Duodenal mucosa (tissue), 2 donors: Measurements from ENCODE around the gene ANKRA2.
A peak's percentile ranks its signal among the peaks of the same experiment; 100 is the strongest.

ENCODE experiments used
- H3K27ac ChIP-seq: one replicate; pipeline ENCODE4 v1.7.0; 2013; ENCODE audit warnings: low read depth, low read length
- H3K27me3 ChIP-seq, 2 donors: one replicate each; pipeline ENCODE4 v1.7.0; 2013; ENCODE audit warnings: low read length in 2 of 2, control low read depth in 1 of 2; ENCODE audit not compliant: insufficient read depth in 2 of 2, control insufficient read depth in 1 of 2
- H3K36me3 ChIP-seq, 2 donors: one replicate each; pipeline ENCODE4 v1.7.0; 2013; ENCODE audit warnings: low read length in 2 of 2, control low read depth in 1 of 2; ENCODE audit not compliant: insufficient read depth in 2 of 2, control insufficient read depth in 1 of 2
- H3K4me1 ChIP-seq, 2 donors: one replicate each; pipeline ENCODE4 v1.7.0; 2013; ENCODE audit warnings: low read length in 2 of 2, control low read depth in 1 of 2; ENCODE audit not compliant: insufficient read depth in 2 of 2, control insufficient read depth in 1 of 2
- H3K4me3 ChIP-seq, 2 donors: one replicate each; pipeline ENCODE4 v1.7.0; 2013; ENCODE audit warnings: low read length in 2 of 2, low read depth in 1 of 2
- H3K9ac ChIP-seq, 2 donors: one replicate each; pipeline ENCODE4 v1.7.0; 2013; ENCODE audit warnings: low read length in 2 of 2, low read depth in 1 of 2
- H3K9me3 ChIP-seq, 2 donors: one replicate each; pipeline ENCODE4 v1.7.0; 2013; ENCODE audit warnings: low read length in 2 of 2, control low read depth in 1 of 2; ENCODE audit not compliant: control insufficient read depth in 1 of 2

The ANKRA2 gene

DNA sequence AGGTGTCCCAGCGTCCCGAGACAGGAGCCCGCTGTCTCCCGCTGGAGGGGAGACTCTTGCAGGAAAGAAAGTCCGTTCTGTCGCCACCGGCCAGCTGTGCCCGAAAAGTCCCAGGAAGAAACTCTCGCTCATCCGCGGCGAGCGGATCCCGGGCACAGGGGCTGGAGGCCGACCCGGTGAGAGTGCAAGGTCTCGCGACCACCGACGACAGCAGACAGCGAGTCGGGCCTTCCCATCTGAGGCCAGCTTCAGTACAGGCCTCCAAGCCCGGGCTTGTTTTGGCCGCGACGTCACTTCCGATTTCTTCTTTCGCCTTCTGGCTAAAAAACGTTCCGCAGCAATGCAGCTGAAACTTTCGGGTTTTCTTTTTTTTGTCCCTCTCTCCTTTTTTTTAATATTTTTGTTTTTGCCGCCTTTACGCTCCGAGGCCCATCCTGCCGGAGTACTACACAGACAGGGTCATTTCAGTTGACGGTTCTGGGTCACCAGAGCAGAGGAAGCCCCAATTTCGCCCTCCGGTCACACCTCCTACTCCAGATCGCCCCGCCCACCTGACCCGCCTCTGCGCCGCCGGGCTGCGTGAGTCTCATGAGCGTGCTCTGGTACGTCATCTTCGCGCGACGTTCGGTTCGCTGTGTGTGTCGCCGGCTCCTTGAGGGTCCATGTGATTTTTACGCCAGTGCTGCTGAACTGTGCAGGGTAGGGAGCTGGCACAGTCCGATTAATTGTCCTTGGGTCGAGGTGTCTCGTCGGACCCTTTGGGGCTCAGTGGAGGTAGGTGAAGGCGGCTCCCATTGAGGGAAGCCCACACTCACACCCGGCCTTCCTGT lies at the start of gene ANKRA2, which contains the start of gene UTP15:
Gene ANKRA2 (minus strand): TSS at position 501 of the 830 bp plus-strand sequence. CDS start 2,758 bp downstream, outside the sequence.
Gene UTP15 (plus strand): TSS at position 605 of the 830 bp plus-strand sequence. CDS start 1,602 bp downstream, outside the sequence.
- Histone ChIP-seq H3K4me1 (peaks cover 20 to 29% of the 10 kb centered on the region in 2 donors), H3K27ac (peak within 1 kb of the TSS; percentile 92), H3K4me3 (peak within 1 kb of the TSS; percentile 92 to 100), H3K27me3 (no peaks in the 10 kb centered on the region), H3K9ac (peak within 1 kb of the TSS; percentile 82 to 87), H3K9me3 (no peaks in the 10 kb centered on the region), H3K36me3 (peaks cover 4 to 10% of the 10 kb centered on the region in 2 donors)

DNA sequence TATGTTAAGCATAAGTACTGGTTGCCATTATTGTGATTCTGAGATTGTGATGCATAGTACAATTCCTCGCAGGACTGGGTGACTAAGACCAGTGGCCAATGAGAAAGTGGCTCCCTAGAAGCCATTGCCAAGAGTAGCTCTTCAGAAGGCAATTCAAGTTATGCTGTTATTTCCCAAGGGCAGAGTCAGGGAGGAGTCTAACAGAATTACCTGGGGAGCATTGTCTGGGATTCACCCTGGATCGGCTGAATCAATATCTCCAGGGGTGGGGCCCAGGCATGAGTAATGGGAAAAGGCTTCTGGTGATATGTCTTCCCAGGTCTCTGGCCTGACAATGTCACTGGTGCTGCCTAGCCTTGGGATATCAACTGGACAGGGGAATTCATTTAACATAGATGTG lies 49.6 kb upstream of the ANKRA2 start:
- H3K4me1 ChIP-seq, result peaks cover 9 to 22% of the 10 kb centered on the region in 2 donors
- H3K9ac ChIP-seq, result no peak overlapping the region
- H3K27ac ChIP-seq, result no peak overlapping the region
- no peaks in the 10 kb centered on the region for H3K36me3 ChIP-seq
- H3K9me3 ChIP-seq, result no peaks in the 10 kb centered on the region
- H3K4me3 ChIP-seq, result no peak overlapping the region
- H3K27me3 ChIP-seq, result no peaks in the 10 kb centered on the region

- Histone ChIP-seq H3K27me3 (no peaks in the 10 kb centered on the region), H3K9me3 (no peaks in the 10 kb centered on the region), H3K4me3 (no peak overlapping the region), H3K9ac (no peak overlapping the region), H3K36me3 (no peaks in the 10 kb centered on the region), H3K4me1 (peaks cover 6 to 18% of the 10 kb centered on the region in 2 donors), H3K27ac (no peak overlapping the region)
Observed at GRCh38 chr5:73612799-73613198, 47.4 kb upstream of the ANKRA2 start.

DNA sequence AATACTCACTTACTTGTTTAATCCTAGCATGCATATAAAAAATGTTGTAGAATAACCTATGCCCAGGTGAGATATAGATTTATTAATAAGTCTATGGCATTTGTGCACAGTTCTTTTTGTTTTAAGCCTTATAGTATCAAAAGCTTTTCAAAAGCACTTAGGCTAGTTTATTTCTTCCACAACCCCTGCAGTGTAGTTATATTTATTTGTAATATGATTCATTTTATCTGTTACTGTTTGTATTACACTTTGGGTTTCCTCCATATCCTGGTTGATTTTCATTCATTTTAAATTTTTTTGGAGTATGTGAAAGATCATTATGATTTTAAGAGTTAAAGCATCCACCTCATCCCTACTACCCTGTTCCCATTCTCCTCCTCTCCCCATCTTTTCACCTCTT lies 41.8 kb upstream of the ANKRA2 start:
- no peaks in the 10 kb centered on the region for H3K9me3 ChIP-seq
- H3K4me3 ChIP-seq, result no peak overlapping the region
- no peak overlapping the region for H3K9ac ChIP-seq
- H3K36me3 ChIP-seq, result no peaks in the 10 kb centered on the region
- no peaks in the 10 kb centered on the region for H3K27me3 ChIP-seq
- no peak overlapping the region for H3K27ac ChIP-seq
- peaks cover 0 to 8% of the 10 kb centered on the region in 2 donors for H3K4me1 ChIP-seq

DNA sequence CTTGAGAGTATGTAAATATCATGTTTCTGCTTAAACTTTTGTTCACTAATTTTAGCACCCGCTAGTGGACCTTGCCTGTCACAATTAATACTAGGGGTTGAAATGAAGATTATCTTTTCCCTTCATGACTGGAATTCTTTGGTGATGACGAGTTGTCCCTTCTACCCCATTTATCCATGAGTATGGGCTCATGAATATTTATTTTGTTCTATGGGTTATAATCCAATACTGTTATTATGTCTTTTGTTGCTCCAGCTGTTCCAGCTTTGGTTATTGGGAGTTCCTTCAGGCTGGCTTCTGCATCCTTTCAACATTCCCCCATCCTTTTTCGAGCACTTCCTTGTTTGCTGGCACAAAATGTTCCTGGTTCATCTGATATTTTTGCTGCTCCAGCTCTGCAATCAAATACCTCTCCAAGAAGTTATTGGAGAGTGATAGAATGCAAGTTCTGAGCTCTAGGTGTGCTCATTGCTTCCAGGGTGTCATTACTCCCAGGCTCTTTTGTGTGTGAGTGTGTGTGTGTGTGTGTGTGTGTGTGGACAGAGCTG lies 40.8 kb upstream of the ANKRA2 start:
- Histone ChIP-seq H3K27ac (no peak overlapping the region), H3K4me3 (no peak overlapping the region), H3K36me3 (no peaks in the 10 kb centered on the region), H3K4me1 (peaks cover 0 to 8% of the 10 kb centered on the region in 2 donors), H3K9me3 (peaks cover 0 to 8% of the 10 kb centered on the region in 2 donors), H3K9ac (no peak overlapping the region), H3K27me3 (no peaks in the 10 kb centered on the region)

- Histone ChIP-seq H3K4me3 (no peak overlapping the region), H3K27ac (no peak overlapping the region), H3K4me1 (peaks cover 0 to 8% of the 10 kb centered on the region in 2 donors), H3K9me3 (peaks cover 0 to 8% of the 10 kb centered on the region in 2 donors), H3K9ac (no peak overlapping the region), H3K36me3 (no peaks in the 10 kb centered on the region), H3K27me3 (no peaks in the 10 kb centered on the region)
Observed at GRCh38 chr5:73605223-73606087, 40.0 kb upstream of the ANKRA2 start.

DNA sequence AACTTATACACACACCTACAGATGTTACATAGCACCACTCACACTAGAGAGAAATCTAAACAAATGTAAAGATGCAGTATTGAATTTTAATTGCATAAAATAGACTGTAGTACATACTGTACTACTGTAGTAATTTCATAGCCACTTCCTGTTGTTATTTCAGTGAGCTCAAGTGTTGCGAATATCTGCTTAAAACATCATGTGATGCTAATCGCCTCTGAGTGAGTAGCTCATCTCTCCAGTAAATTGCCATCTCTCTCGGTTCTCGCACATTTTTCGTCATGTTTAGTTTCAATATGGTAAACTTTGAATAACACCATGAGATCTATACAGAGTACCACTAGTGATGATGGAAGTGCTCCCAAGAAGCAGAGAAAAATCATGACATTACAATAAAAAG lies 38.6 kb upstream of the ANKRA2 start:
- Histone ChIP-seq H3K4me1 (peaks cover 0 to 8% of the 10 kb centered on the region in 2 donors), H3K36me3 (no peaks in the 10 kb centered on the region), H3K4me3 (no peak overlapping the region), H3K9me3 (peaks cover 0 to 8% of the 10 kb centered on the region in 2 donors), H3K27ac (no peak overlapping the region), H3K27me3 (no peaks in the 10 kb centered on the region), H3K9ac (no peak overlapping the region)

DNA sequence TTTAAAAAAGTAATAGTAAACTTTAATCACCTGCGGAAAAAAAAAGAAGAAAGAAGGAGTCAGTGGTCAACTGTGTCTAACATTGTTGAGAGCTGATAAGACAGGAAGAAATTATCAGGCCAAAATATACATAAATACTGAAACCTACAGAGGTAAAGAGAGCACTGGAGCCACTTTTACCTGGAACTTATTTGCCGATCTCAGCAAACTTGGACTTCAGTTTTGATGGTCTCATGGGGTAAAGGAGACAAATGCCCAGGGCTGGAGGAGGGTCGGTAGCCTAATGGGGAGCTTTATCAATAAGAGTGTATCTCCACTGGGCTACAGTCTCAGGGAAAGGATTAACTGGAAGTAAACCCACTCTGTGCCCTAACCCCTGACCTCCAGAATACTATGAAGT lies 33.9 kb upstream of the ANKRA2 start:
- Histone ChIP-seq H3K9me3 (peaks cover 0 to 8% of the 10 kb centered on the region in 2 donors), H3K4me3 (no peak overlapping the region), H3K27me3 (no peaks in the 10 kb centered on the region), H3K36me3 (no peaks in the 10 kb centered on the region), H3K9ac (no peak overlapping the region), H3K4me1 (no peaks in the 10 kb centered on the region), H3K27ac (no peak overlapping the region)

- no peak overlapping the region for H3K4me3 ChIP-seq
- no peaks in the 10 kb centered on the region for H3K36me3 ChIP-seq
- H3K9me3 ChIP-seq, result peaks cover 0 to 4% of the 10 kb centered on the region in 2 donors
- no peaks in the 10 kb centered on the region for H3K27me3 ChIP-seq
- no peak overlapping the region for H3K9ac ChIP-seq
- no peaks in the 10 kb centered on the region for H3K4me1 ChIP-seq
- no peak overlapping the region for H3K27ac ChIP-seq
Observed at GRCh38 chr5:73596705-73597328, 31.4 kb upstream of the ANKRA2 start.
